HCT116 (cell line): Measurements from ENCODE around the gene ARHGEF3. TPM values are rescaled to one million over a fixed set of nuclear protein-coding genes. Genes with fewer than 3 reads are reported as not detected.

Experiments
- ATAC-seq: fragments of 200-7000 bp; cut with Tn5 transposase; 2 replicates; pipeline ENCODE4 v1.9.1; 2020; ENCODE audit warnings: mild to moderate bottlenecking, moderate library complexity
- BruUV-seq: library from RNA; stranded (reverse); fragments of 400-500 nt; replicated peaks from 2 replicates; lab custom pipeline; 2021; lab: Mats Ljungman, UMichigan
- CTCF ChIA-PET: fragments of 300-600 bp; sonication (Branson Sonifier 250); formaldehyde crosslinking; loops from one replicate; lab custom pipeline; 2021; ENCODE audit warnings: antibody characterized with exemption; lab: Charles Lee
- POLR2A ChIA-PET: fragments of 300-600, 350-600 bp; sonication (Branson Sonifier 250); formaldehyde crosslinking; loops from one replicate; lab custom pipeline; 2021; ENCODE audit warnings: antibody characterized with exemption; lab: Charles Lee
- RAD21 ChIA-PET, 2 experiments: fragments of 300-600 bp; sonication (Branson Sonifier 250); formaldehyde crosslinking; loops; one replicate each; lab custom pipeline; 2023; ENCODE audit warnings: low total read pairs in 2 of 2; ENCODE audit not compliant: uncharacterized antibody in 2 of 2, unreplicated experiment in 2 of 2, low non-redundant PET in 1 of 2; lab: Charles Lee
- DNase-seq: peaks from one replicate; pipeline ENCODE4 v3.0.0-alpha.2; 2010; ENCODE audit warnings: low read depth, low spot score
- H2AFZ ChIP-seq: fragments of 200-600 bp; shearing (Covaris generic), sonication (generic); 2 replicates; pipeline ENCODE4 v1.6.1; 2017; ENCODE audit warnings: low read depth, mixed run types, mixed read lengths, antibody characterized with exemption, low read length; ENCODE audit not compliant: poor library complexity, severe bottlenecking
- H3K27ac ChIP-seq: 2 replicates; pipeline ENCODE4 v1.5.1; 2012; ENCODE audit warnings: low read depth, low read length
- H3K27me3 ChIP-seq: fragments of 200-600 bp; sonication (generic); 2 replicates; pipeline ENCODE4 v1.6.1; 2016; ENCODE audit warnings: mixed run types, low read length, mixed read lengths; ENCODE audit not compliant: insufficient read depth
- H3K36me3 ChIP-seq, 2 experiments: fragments of 200-500 bp in 1 of 2; fragments of 200-600 bp in 1 of 2; sonication (Bioruptor generic) in 1 of 2; sonication (generic) in 1 of 2; 2 replicates each; pipeline versions ENCODE4 v1.5.1 to v1.6.1; 2014 to 2016; ENCODE audit warnings: low read length in 2 of 2, inconsistent platforms in 1 of 2, mixed read lengths in 1 of 2, mixed run types in 1 of 2; ENCODE audit not compliant: insufficient read depth in 2 of 2, control insufficient read depth in 1 of 2
- H3K4me1 ChIP-seq, 2 experiments: fragments of 200-600 bp in 1 of 2; sonication (generic) in 1 of 2; 2 replicates each; pipeline versions ENCODE4 v1.5.1 to v1.6.1; 2012 to 2017; ENCODE audit warnings: low read length in 2 of 2, inconsistent platforms in 1 of 2, mild to moderate bottlenecking in 1 of 2, mixed read lengths in 1 of 2, mixed run types in 1 of 2, moderate library complexity in 1 of 2; ENCODE audit not compliant: insufficient read depth in 2 of 2, control insufficient read depth in 1 of 2
- H3K4me2 ChIP-seq: fragments of 200-600 bp; sonication (generic); 2 replicates; pipeline ENCODE4 v1.6.1; 2017; ENCODE audit warnings: mixed run types, low read length, mixed read lengths
- H3K4me3 ChIP-seq, 2 experiments: fragments of 200-600 bp in 1 of 2; sonication (generic) in 1 of 2; replicated peaks in 1 of 2; 2 replicates each; pipeline ENCODE4 v1.5.1; 2011 to 2016; ENCODE audit warnings: low read length in 2 of 2, control low read depth in 1 of 2, low read depth in 1 of 2, mild to moderate bottlenecking in 1 of 2, mixed read lengths in 1 of 2, mixed run types in 1 of 2
- H3K79me2 ChIP-seq: fragments of 200-600 bp; sonication (generic); 2 replicates; pipeline ENCODE4 v1.6.1; 2017; ENCODE audit warnings: mild to moderate bottlenecking, mixed run types, low read length, moderate library complexity, mixed read lengths; ENCODE audit not compliant: insufficient read depth
- H3K9ac ChIP-seq: fragments of 200-600 bp; sonication (generic); 2 replicates; pipeline ENCODE4 v1.6.1; 2016; ENCODE audit warnings: low read length, mixed read lengths
- H3K9me2 ChIP-seq: fragments of 200-600 bp; sonication (generic), shearing (Covaris generic); 2 replicates; pipeline ENCODE4 v1.6.1; 2017; ENCODE audit warnings: mixed run types, mild to moderate bottlenecking, moderate library complexity; ENCODE audit not compliant: insufficient read depth
- H3K9me3 ChIP-seq, 2 experiments: fragments of 200-500 bp in 1 of 2; fragments of 200-600 bp in 1 of 2; sonication (Bioruptor generic) in 1 of 2; sonication (generic) in 1 of 2; 2 replicates each; pipeline ENCODE4 v1.6.1; 2014 to 2017; ENCODE audit warnings: low read length in 2 of 2, mixed read lengths in 2 of 2, inconsistent platforms in 1 of 2, low read depth in 1 of 2, mild to moderate bottlenecking in 1 of 2, mixed run types in 1 of 2, moderate library complexity in 1 of 2; ENCODE audit not compliant: control insufficient read depth in 1 of 2, insufficient read depth in 1 of 2
- H4K20me1 ChIP-seq: fragments of 200-600 bp; sonication (generic), shearing (Covaris generic); 2 replicates; pipeline ENCODE4 v1.6.1; 2017; ENCODE audit warnings: mixed run types, mild to moderate bottlenecking, moderate library complexity; ENCODE audit not compliant: insufficient read depth
- CBX3 ChIP-seq: IDR thresholded peaks from 2 replicates; pipeline ENCODE4 v1.6.1; 2012; ENCODE audit warnings: low read depth
- EGR1 ChIP-seq: IDR thresholded peaks from 2 replicates; pipeline ENCODE4 v1.6.1; 2012; ENCODE audit warnings: low read depth
- FOSL1 ChIP-seq: IDR thresholded peaks from 2 replicates; pipeline ENCODE4 v1.6.1; 2012; ENCODE audit warnings: low read depth
- POLR2A ChIP-seq: IDR thresholded peaks from 2 replicates; pipeline ENCODE4 v1.7.0; 2011; ENCODE audit warnings: borderline replicate concordance; ENCODE audit not compliant: insufficient read depth, insufficient read length; ENCODE audit errors: extremely low read depth
- RAD21 ChIP-seq: IDR thresholded peaks from 2 replicates; pipeline ENCODE4 v1.6.1; 2012; ENCODE audit warnings: low read depth, mild to moderate bottlenecking
- SIN3A ChIP-seq: IDR thresholded peaks from 2 replicates; pipeline ENCODE4 v1.6.1; 2012; ENCODE audit warnings: low read depth
- SRF ChIP-seq: IDR thresholded peaks from 2 replicates; pipeline ENCODE4 v1.6.1; 2012; ENCODE audit warnings: low read depth
- ZBTB33 ChIP-seq: IDR thresholded peaks from 2 replicates; pipeline ENCODE4 v1.6.1; 2011; ENCODE audit warnings: mild to moderate bottlenecking, low read length, moderate library complexity; ENCODE audit not compliant: insufficient replicate concordance; ENCODE audit errors: extremely low read depth
- ZFX ChIP-seq: fragments of 450-650 bp; IDR thresholded peaks from 2 replicates; pipeline ENCODE4 v1.6.1; 2017
- intact Hi-C: fragments of 100-400 bp; cut with micrococcal nuclease; formaldehyde crosslinking; loops from 2 replicates; pipeline ENCODE4 v1.10.0; 2022
- total RNA-seq: library from RNA; stranded (reverse); gene quantifications from one replicate; pipeline ENCODE4 v1.2.1, GENCODE V29; 2021; ENCODE audit not compliant: unreplicated experiment
- TF ChIP-seq, protein P1 (sequence below): IDR thresholded peaks from 2 replicates; pipeline ENCODE4 v1.6.1; 2012; ENCODE audit warnings: low read depth

Gene ARHGEF3
- total RNA-seq, 1 experiment from 2014 or later: 18.1 TPM

DNA sequence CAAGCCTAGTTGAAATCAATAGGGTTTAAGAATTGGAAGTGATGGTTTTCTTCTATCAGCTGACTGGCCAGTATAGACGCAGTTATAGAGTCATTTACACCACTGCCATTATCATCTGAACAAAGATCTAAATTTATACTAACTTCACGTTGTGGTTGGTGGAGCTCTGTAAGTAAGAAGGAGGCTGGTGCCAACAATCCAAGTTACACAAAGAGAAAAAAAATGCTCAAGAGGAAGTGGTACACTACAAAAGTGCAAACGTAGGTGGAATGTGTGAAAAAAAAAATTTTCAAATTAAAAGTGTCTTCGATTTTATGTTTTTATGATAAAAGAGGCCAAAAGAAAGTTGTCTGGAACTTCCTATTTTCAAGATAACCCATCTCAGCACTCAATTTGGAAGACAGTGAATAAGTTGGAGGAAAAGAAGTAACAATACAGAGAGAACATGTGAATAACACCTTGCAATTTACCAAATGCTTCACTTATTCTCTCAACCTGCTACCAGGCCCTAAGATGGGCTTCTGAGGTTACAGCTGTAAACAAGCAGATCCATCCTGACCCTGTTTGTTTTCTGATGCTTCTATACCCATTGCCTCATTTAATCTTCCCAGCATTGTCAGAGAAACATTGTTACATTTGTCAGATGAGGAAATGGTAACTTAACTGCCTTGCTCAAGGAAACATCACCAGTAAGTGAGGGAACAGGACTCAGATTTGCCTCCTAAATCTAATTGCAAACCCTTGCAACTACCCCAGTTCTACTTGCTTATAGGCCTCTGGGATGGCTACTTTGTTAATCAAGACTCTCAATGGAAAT, 106.7 kb downstream of the ARHGEF3 start:
- no peaks in the 10 kb centered on the region for H3K27me3 ChIP-seq
- no peak for ATAC-seq
- RAD21 ChIA-PET: no interaction called here
- TF ChIP-seq CBX3 (no peak), POLR2A (no peak), ZBTB33 (no peak), ZFX (no peak), FOSL1 (no peak), SRF (no peak), SIN3A (no peak), EGR1 (no peak), RAD21 (no peak)
- TF ChIP-seq, protein P1, sequence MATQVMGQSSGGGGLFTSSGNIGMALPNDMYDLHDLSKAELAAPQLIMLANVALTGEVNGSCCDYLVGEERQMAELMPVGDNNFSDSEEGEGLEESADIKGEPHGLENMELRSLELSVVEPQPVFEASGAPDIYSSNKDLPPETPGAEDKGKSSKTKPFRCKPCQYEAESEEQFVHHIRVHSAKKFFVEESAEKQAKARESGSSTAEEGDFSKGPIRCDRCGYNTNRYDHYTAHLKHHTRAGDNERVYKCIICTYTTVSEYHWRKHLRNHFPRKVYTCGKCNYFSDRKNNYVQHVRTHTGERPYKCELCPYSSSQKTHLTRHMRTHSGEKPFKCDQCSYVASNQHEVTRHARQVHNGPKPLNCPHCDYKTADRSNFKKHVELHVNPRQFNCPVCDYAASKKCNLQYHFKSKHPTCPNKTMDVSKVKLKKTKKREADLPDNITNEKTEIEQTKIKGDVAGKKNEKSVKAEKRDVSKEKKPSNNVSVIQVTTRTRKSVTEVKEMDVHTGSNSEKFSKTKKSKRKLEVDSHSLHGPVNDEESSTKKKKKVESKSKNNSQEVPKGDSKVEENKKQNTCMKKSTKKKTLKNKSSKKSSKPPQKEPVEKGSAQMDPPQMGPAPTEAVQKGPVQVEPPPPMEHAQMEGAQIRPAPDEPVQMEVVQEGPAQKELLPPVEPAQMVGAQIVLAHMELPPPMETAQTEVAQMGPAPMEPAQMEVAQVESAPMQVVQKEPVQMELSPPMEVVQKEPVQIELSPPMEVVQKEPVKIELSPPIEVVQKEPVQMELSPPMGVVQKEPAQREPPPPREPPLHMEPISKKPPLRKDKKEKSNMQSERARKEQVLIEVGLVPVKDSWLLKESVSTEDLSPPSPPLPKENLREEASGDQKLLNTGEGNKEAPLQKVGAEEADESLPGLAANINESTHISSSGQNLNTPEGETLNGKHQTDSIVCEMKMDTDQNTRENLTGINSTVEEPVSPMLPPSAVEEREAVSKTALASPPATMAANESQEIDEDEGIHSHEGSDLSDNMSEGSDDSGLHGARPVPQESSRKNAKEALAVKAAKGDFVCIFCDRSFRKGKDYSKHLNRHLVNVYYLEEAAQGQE: no peak
- TF ChIP-seq, all 23 proteins: peak for 0
- no peak for DNase-seq
- H3K9me3 ChIP-seq: no peaks in the 10 kb centered on the region
- no peak overlapping the region for H3K4me2 ChIP-seq
- intact Hi-C loops: loop anchor here (5.0 kb wide), 1 partner anchor 382 kb away; no protein-coding TSS in a partner anchor
- no peak overlapping the region for H3K27ac ChIP-seq
- no peak overlapping the region for H3K4me3 ChIP-seq
- H3K79me2 ChIP-seq: no peaks in the 10 kb centered on the region
- no peaks in the 10 kb centered on the region for H3K36me3 ChIP-seq
- H3K9me2 ChIP-seq: no peaks in the 10 kb centered on the region
- no TSS peak for BruUV-seq
- ChIA-PET POLR2A (no interaction called here), CTCF (no interaction called here)
- peak overlapping the region; percentile 19 for H2AFZ ChIP-seq
- H4K20me1 ChIP-seq: no peaks in the 10 kb centered on the region
- no peak overlapping the region for H3K9ac ChIP-seq
- peaks cover 7 to 15% of the 10 kb centered on the region in 2 experiments for H3K4me1 ChIP-seq
